T-helper 22 cell (primary cell): ENCODE results near the gene TREX2.

ENCODE experiments used
- DNase-seq: peaks from one replicate; pipeline ENCODE4 v3.0.0-alpha.2; 2020; ENCODE audit warnings: low read depth

TREX2 gene

DNA sequence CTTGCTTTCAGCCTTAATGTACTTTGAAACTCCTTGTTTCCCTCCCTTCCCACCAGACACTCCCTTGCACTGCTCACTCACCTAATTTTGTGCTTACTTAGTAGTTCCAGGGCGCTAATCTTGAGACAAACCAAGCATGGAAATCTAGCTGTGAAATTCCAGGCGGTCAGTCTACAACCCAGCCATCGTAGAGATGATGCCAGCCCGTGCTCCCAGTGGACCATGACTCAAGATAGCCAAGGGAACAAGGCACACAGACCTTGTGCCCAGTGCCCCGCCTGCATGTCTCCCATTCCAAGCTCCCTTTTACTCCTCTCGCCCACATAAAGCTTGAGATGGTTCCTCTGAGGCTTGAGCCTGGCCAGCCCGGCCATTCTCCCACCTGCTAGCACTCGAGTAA, 11.1 kb downstream of the TREX2 start:
- no peak for DNase-seq

- no peak for DNase-seq
Measured at GRCh38 chrX:153433781-153434285, 12.0 kb downstream of the TREX2 start.

GRCh38 chrX:153433161-153433680, 12.6 kb downstream of the TREX2 start:
- DNase-seq, result no peak

DNA sequence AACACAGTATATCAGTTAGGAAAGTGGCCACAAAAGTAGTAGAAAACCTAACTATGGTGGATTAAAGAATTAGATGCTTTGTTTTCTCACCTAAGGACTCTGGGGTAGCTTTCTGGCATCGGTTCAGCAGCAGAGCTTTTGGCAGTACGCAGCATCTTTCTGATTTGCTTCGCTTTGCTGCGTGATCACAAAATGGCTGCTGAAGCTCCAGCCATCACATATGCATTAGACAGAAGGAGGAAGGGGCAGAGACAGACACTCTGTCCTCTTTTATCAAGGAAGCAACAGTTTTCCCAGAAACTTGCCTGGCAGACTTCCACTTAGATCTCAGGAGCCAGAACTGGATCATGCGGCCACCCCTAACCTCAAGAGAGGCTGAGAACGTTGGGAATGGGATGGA, 15.1 kb downstream of the TREX2 start:
- DNase-seq, result no peak

- no peak for DNase-seq
Measured at GRCh38 chrX:153426204-153426603, 19.7 kb downstream of the TREX2 start.

- no peak for DNase-seq
Measured at GRCh38 chrX:153423652-153424051, 22.2 kb downstream of the TREX2 start.

DNA sequence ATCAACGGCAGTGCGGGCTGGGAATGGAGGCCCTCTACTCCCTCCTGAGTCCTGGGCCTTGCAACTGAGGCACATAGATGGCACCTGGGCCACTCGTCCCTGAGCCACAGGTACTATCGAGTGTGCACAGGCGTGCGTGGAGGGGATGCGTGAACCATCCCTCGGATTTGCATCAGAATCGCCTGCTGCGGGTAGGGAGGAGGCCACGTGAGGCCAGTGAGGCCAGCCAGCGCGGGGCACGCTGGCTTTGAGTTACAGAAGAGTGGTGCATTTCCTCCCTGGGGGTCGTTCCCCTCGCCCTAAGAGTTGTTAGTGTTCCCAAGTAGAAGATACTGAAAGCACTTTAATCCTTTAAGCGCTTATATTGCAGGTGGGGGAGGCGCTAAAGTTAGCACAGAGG, 24.0 kb downstream of the TREX2 start:
- DNase-seq, result no peak

DNA sequence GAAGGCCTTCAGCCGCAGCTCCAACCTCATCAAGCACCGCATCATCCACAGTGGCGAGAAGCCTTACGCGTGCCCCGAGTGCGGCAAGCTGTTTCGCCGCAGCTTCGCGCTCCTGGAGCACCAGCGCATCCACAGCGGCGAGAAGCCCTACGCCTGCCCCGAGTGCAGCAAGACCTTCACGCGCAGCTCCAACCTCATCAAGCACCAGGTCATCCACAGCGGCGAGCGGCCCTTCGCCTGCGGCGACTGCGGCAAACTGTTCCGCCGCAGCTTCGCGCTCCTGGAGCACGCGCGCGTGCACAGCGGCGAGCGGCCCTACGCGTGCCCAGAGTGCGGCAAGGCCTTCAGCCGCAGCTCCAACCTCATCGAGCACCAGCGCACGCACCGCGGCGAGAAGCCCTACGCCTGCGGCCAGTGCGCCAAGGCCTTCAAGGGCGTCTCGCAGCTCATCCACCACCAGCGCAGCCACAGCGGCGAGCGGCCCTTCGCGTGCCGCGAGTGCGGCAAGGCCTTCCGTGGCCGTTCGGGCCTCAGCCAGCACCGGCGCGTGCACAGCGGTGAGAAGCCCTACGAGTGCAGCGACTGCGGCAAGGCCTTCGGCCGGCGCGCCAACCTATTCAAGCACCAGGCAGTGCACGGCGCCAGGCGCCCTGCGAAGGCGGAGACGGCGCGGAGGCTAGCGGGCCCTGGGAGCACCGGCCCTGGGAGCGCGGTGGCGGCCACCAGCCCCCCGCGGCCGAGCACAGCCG, 24.8 kb downstream of the TREX2 start:
- no peak for DNase-seq

DNA sequence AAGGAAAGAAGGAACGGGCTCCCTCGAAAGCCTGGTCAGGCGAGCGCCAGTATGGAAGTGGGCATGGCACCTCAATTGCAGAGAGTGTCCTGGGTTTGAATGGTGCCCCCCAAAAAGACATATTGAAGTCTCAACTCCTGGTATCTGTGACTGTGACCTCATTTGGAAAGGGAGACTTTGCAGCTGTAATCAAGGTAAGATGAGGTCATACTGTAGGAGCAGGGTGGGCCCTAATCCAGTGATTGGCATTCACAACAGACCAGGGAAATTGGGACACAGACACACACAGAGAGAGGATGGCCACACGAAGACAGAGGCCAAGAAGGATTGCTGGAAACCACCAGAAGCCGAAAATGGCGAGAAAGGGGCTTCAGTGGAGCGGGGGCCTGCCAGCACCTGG, 28.2 kb downstream of the TREX2 start:
- no peak for DNase-seq

GRCh38 chrX:153416781-153417450, 28.9 kb downstream of the TREX2 start:
- DNase-seq, result no peak

DNA sequence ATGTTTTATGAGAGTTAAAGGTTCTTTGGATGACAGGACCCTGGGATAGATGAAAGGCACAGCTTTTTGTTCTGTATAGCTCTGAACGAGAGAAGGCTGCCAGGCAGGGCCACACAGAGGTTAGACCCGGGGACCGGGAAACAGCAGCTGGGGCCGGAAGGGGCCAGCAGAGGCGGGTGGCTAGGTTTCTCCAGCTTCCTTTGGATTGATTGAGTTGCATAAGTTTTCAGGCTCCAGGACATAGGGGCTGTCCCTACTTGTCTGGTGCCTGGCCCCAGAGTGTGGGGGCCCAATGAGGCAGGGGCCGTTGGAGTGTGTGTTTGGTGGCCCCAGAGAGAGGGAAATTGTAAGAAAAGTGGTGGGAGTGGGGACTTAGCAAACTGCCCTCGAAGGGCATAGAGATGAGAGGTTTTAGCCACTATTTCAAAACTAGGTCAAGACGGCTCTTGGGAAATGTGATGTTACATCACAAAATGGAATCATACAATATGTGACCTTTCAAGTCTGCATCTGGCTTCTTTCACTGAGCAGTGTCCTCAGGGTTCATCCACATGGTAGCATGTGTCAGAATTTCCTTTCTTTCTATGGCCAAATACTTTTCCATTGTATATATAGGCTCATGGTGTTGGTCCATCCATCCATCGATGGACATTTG, 30.9 kb downstream of the TREX2 start:
- no peak for DNase-seq

DNA sequence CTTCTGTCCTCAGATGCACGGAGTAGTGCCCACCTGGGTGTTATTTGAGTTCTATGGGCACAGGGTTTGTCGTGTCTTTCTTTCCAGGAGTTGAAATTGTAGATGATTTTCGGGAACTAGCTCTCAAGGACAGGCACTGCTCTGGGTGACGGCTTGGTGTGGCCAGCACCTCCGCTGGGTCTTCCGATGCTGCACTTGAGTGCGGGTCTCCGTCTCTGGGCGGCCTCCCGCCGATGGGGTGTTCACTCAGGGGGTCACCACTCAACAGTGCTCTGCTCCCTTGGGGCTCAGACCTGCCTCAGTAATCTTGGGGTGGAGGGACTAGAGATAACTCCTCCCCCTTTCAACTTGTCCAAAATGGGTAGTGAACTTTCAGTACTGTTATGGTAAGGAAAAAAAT, 32.1 kb downstream of the TREX2 start:
- DNase-seq, result no peak

- no peak for DNase-seq
Measured at GRCh38 chrX:153412746-153413720, 32.8 kb downstream of the TREX2 start.

DNA sequence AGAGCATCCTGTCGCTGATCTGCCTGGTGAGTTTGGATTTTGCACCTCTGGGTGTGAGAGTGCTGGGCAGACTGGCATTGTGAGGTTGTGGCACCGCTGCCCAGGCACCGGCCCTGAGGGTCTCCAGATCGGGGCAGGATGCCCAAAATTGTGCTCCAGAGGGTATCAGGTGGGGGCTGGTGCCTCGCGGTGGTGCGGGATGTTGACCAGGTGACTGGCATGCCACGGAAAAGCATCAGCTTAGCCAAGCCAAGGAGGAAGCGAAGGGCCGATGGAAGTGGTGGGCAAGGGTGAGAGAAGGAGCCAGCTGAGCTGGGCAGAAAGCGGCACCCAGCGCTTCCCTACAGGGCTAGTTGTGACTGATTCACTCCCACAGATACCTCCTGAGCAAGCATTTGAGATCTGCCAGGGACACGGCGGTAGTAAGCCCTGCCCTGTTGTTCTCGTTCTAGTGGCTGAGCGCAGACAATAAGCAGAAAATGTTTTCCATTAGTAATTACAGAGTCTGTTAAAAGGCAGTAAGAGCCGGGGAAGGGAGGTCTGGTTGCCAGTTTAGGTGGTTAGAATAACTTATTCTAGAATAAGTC, 33.8 kb downstream of the TREX2 start:
- DNase-seq, result no peak

DNA sequence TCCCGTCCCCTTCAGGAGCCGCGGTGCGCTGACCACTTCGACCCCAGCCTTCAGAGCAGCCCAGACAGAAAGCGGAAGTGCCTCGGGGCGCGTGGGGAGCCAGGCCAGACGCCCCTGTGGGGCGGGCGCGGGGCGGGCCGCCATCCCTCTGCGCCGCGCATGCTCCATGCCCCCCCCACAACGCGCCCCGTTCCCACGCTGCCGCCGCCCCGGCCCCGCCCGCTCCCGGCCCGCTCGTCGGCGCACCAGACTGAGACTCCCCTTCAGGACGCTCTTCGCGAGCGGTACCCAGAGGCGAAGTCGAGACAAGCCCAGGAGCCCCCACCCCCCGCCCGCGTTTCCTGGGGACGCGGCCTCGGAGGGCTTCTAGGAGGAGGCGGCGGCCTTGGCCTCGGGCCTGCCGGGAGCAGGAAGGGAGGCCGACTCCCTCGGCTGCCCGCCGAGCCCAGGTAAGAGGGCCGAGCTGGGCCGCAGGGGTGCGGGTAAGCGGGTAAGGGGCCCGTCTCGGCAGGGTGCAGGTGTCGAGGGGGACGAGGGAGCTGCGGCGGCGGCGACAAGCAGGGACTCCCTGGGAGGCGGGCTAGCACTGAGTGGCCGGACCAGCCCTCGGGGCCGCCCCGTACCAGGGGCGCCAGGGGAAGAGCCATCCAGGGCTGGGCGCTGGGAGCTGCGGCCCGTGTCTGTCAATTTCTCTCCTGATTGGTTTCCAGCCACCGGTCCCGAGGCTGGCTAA, 34.4 kb downstream of the TREX2 start, which contains the start of gene ZFP92:
Gene ZFP92 (plus strand): TSS at position 218 of the 733 bp plus-strand sequence. CDS start 6,851 bp downstream, outside the sequence.
- DNase-seq, result no peak

DNA sequence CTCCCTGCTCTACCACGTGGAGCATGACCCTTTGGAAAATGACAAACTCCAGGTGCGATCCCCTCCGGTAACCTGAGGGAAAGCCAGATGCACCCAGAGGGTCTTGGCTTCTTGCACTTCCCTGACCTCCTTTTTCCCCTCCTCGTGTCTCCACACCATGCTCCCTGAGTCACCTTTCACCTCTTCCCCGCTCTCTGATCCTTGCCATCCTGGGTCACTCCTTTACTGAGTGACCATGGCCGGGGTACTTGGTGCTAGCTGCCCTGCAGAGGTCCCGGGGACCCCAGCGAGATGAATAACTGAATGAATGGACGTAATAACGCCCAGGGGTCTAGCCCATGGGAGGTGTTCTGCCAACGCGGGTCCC, 35.0 kb downstream of the TREX2 start:
- DNase-seq, result no peak

GRCh38 chrX:153410373-153410772, 35.5 kb downstream of the TREX2 start:
- no peak for DNase-seq

GRCh38 chrX:153409414-153410101, 36.3 kb downstream of the TREX2 start:
- no peak for DNase-seq

- DNase-seq, result no peak
Measured at GRCh38 chrX:153408871-153409351, 36.9 kb downstream of the TREX2 start.
